Measurements from ENCODE around the gene KCTD5.

The KCTD5 gene

DNA sequence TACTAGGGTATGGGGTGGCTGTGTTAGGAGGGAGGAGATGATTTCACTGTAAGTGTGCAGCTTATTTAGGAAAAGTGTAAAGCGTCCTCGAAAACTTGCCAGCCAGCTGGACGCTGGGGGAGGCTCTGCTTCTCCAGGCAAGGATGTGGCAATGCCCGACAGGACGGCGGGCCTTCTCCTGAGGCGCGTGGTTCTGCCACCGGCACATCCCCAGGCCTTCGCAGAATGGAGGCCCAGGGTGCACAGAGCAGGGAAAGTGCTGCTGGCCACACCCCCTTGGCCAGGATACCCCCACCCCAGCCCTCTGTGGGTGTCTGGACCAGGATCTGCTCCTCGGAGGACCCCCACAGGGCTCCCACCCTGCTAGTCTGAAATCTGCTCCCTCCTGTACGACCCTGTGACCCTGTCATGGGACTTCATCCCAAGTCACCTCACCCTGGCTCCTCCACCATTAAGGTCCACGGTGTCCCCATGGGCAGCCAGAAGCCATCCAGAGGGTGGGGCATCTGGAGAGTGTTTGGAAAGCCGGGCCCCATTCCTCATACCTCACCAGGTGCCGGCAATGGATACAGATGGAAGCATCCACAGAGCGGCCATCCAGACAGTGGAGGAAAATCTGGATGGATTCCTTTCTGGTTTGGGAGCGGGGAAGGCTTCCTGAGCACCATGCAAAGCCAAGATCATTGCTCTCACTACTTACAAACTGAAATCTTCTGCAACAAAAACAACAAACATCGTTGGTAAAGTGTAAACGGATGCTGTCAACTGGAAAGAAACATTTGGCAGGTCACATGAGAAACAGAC, 60.9 kb downstream of the KCTD5 start:
- intact Hi-C loops (cut with DNase I) = no loop called here
- DNase-seq = peak in 5 of 10 donors; percentile 27 to 89 (median 54)

DNA sequence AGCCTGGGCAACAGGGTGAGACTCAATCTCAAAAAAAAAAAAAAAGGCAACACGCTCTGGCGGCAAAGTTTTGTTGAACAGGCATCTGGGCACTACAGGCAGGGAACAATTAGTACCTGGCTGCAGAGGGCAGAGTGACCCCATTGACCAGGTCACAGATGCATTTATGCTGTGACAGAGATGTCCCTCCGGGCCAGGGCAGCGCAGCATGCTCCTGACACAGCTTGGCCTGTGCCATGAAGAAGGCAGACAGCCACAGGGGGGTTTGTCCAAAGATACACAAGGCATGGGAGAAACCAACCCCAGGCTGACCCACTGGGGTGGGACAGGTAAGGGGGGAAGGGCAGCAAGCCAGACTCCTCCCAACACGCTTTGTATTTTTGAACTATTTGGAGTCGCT, 62.4 kb downstream of the KCTD5 start:
- intact Hi-C loops (cut with DNase I) = no loop called here

DNA sequence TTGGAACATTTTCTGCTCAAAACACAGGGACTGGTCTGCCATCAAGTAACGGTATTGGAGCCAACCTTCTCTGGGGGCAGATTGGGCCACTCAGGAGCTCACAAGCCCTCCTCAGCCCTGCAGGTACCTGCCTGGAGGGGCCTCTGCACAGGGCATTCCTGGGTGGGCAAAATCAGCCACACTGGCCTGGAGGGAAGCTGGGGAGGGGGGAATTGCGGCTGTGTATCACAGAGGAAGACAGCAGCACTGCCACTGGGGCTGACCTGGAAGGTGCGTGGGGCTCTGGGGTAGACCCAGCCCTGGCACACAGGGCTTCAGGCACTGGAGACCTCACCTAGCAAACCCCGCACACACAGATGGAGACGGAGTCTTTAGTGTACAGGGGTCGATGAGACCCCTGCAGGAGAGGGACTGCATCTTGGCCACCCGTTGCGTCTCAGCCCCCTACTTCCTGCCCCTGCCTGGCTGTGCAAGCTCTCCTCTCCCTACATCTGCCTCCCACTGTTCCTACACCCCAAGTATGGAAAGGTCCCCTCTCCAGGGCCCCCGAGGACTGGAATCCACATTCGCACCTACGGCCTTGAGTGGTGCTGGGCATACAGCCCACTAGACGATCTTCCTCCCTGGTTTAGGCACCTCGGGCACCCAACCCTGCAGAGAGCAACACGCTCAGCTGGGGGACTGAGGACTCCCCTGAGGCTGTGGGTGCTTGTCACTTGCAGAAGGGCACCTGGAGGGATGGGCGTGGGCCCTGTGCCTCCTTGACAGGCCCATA, 63.0 kb downstream of the KCTD5 start:
- intact Hi-C loops (cut with DNase I) = no loop called here
- DNase-seq = peak in 3 of 10 donors; percentile 52 to 66 (median 62)

More for the DNA sequence above, 62.4 kb downstream of the KCTD5 start:
- peak in 3 of 10 donors; percentile 24 to 51 (median 46) for DNase-seq

DNA sequence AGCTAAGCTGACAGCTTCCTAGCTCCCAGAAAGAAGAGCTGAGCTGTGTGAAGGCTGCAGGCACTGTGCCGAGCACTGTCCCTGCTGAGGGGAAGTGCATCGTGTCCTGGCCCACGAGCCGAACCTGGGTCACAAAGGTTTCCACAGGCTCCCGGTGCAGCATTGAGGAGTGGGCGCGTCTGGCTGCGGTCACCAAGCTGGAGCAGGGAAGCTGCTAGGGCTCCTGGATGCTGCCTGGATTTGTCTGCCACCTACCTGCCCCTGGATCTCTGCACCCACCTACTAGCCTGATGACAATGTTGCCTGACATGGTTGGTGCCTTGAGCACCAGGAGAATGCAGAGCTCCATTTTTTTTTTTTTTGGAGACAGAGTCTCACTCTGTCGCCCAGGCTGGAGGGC, 63.6 kb downstream of the KCTD5 start:
- intact Hi-C loops (cut with DNase I) = no loop called here
- DNase-seq = peak in 2 of 10 donors; percentile 36 to 60

DNA sequence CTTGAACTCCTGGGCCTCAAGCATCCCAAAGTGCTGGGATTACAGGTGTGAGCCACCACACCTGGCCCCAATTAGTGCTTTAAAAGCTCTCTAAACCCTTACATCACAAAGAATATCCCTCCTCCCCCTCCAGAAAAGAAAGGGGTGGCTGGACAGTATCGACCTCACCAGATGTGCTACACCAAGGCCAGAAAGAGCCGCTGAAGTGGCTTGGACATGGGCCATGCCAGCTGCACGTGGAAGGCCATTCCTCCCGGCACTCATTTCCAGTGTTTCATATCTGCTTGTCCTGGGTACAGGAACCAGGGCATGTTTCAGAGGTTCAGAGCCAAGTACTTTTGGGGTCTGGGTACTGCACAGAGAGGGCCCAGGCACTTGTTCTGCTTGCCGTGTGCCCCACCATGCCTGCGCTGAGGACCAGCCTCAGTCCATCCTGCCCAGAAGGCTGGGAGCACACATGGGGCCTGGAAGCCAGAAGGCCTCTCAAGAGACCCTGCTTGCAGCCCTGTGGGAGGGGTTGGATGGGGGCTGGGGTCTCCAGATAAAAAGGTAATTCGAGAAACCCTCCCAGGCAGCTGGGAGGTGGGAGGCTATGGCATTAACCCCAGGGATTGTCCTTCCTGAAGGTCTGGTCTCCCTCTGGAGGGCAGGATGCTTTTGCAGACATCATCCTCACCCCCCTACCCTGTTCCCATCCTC, 66.6 kb downstream of the KCTD5 start:
- intact Hi-C loops (cut with DNase I) = no loop called here
- peak in 3 of 10 donors; percentile 30 to 61 (median 44) for DNase-seq

DNA sequence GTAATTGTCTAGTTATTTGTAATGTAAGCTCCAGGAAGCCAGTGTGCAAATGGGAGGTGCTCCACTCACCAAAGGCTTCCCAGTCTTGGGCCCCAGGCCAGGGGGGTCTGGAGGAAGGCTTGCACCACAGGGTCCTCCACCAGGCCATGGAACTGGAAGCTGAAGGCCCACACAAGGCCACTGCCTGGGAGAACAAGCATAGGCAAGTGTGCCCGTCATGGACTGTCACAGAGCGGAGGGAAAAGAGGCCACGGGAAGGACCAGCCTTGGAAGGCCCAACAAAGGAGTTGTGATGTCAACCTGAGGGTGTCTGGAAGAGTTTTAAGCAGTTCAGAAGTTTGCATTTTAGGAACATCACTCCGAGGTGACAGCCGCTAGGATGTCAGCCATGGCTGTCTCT, 67.2 kb downstream of the KCTD5 start:
- intact Hi-C loops (cut with DNase I) = no loop called here
- DNase-seq = peak in 3 of 10 donors; percentile 8 to 56 (median 27)

DNA sequence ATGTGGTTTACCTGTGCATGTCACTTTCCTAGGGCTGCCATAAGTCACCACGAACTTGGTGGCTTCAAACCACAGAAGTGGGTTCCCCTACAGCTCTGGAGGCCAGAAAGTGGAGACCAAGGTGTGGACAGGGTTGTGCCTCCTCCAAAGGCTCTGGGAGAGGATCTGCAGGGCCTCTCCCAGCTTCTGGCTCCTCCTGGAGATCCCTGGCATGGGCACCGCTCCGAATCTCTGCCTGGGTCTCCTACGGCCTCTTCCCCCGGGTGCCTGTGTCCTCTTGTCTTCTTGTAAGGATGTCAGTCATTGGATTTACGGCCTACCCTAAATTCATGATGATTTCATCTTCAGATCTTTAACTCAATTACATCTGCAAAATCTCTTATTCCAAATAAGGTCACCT, 67.6 kb downstream of the KCTD5 start:
- peak in 2 of 10 donors; percentile 59 to 64 for DNase-seq
- intact Hi-C loops (cut with DNase I) = loop anchor here (5.0 kb wide), 1 partner anchor 58 kb away; no protein-coding TSS in a partner anchor

DNA sequence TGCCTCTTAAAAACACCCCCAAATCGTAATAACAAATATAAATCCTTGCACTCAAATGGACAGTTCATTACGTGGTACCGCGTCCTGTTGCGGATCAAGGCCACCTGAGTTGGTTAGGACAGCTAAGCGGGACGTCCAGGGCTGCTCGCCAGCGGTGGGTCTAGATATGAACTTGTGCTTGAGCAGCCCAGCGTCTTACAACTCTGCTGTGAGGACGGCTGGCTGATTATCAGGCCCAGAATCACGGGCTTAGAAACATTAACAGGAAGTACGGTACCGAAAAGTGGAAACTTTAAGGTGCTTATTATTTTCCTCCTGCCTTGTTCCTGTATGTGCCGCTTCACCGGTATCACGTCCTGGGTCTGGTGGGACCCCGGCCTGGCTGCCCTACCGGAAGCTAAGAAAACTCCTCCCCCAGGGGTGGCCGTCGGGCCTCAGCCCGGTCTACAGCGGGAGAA, 69.3 kb downstream of the KCTD5 start:
- intact Hi-C loops (cut with DNase I) = loop anchor here (1.0 to 5.0 kb wide), 2 partner anchors 26 to 59 kb away; partner anchors contain the start of gene ELOB
- DNase-seq = peak in 2 of 10 donors; percentile 39 to 80

DNA sequence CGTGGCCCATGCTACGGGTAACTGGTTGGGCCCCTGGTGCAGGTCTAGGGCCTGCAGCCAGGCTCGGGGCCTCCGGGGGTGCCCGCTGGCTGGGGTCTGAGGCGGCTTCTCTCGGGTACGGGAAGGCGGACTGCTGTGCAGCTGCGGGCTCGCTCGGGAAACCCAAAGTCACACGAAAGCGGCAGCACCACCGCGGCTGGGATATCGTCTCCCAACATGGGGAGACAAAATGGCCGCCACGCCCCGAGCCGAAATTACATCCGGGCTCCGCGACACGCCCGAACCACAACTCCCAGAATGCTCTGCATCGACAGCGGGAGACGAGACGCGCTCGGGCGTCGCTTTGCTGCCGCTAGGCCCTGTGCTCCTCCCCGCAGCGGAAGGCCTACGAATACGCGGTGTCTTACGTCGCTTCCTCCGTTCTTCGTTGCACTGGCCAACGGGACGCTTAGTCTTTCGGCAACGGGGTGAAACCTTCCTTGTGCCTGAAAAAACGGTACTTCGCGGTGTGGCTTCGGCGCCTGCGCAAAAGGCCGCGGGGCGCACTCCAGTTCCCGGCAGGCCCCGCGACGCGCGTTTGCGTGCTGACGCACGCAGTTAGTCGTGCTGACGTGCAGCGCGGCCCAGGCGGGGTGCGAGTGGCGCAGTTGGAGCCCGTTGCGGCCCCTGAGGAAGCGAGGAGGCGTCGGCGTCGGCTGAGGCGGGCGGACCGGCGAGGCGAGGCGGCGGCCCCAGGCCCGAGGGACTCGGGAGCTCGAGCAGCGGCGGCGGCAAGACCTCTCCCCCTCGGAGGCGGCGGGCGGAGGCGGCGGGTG, 69.9 kb downstream of the KCTD5 start, which contains the start of gene SRRM2:
Gene SRRM2 (plus strand): TSS at position 604 of the 815 bp plus-strand sequence. CDS start 3,727 bp downstream, outside the sequence.
- peak; percentile 84 to 98 (median 92) for DNase-seq
- intact Hi-C loops (cut with DNase I) = loop anchor here (1.0 to 5.0 kb wide), 2 partner anchors 25 to 60 kb away; partner anchors contain the start of gene ELOB

DNA sequence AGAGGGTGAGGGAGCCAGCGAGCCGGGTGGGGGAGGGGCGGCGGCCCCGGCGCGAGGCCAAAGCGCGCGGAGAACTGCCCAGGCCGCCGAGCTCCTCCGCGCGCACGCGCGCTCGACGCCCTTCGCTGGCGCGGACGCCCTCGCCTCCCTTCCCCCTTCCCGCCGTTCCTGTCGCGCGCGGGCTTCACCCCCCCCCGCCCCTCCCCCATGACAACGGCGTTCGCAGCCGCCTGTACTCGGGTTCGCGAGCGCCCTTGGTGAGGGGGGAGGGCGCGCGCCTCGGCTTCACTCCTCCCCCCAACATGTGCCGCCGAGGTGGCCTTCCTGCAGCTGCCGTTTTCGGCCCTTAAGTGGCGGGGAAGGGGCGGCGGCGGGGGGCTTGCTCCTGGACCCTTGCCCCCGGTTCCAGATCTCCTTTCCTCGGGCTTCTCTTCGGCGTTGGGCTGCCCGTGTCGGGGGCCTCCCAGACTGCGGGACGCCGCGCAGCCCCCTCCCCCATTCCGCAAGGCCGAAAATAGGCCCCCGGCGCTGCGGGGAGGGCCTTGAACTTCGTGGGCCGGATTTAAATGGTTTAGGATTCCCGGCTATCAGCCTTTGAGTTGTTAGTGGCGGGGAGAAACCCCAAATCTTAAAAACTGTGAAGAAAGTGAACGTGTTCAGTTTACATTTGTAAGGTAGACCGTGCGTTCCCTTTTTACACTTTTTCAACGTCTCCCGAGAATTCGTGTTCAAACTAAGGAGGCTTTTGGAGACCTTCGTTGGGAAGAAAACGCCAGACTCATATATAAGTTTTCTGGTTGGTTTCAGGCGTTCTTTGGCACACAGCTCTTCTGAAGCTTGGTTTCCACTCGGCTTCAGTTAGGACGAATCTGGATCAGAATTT, 70.8 kb downstream of the KCTD5 start:
- intact Hi-C loops (cut with DNase I) = loop anchor here (1.0 to 5.0 kb wide), 2 partner anchors 24 to 61 kb away; partner anchors contain the start of gene ELOB
- DNase-seq = peak in 9 of 10 donors; percentile 62 to 96 (median 73)

DNA sequence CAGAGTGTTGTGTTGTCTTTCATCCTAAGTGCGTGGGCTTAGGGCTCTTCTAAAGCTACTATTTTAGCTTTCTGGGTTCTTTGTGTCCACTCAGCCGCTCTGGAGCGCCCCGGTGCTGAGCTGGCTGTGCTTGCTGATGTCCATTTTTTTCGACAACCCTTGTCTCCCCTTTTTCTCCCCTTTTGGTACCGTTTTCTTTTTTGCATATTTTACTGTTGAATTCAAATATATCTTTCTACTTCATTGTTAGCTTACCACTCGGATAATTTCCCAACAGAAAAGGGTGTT, 71.4 kb downstream of the KCTD5 start:
- DNase-seq = peak in 3 of 10 donors; percentile 58 to 83 (median 67)
- intact Hi-C loops (cut with DNase I) = loop anchor here (5.0 kb wide), 1 partner anchor 61 kb away; no protein-coding TSS in a partner anchor

DNA sequence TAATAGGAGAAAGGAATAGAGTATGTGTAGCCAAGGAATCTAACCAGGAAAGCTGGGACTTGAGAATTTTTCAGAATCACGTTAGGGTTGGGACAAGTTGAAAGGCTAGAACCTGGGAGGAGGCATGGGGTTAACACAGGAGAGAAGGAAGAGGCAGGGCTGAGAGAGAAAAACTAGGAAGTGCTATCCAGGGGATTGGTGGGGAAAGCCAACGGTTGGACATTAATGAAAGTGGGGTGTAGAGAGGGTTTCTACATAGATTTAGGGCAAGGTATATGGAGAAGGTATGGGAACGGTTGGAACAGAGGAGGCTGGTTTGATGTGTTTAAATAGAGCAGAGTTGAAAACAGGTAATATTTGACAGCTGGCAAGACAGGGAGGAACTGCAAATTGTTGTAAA, 72.8 kb downstream of the KCTD5 start:
- DNase-seq = peak in 1 of 10 donors; percentile 3
- intact Hi-C loops (cut with DNase I) = no loop called here

DNA sequence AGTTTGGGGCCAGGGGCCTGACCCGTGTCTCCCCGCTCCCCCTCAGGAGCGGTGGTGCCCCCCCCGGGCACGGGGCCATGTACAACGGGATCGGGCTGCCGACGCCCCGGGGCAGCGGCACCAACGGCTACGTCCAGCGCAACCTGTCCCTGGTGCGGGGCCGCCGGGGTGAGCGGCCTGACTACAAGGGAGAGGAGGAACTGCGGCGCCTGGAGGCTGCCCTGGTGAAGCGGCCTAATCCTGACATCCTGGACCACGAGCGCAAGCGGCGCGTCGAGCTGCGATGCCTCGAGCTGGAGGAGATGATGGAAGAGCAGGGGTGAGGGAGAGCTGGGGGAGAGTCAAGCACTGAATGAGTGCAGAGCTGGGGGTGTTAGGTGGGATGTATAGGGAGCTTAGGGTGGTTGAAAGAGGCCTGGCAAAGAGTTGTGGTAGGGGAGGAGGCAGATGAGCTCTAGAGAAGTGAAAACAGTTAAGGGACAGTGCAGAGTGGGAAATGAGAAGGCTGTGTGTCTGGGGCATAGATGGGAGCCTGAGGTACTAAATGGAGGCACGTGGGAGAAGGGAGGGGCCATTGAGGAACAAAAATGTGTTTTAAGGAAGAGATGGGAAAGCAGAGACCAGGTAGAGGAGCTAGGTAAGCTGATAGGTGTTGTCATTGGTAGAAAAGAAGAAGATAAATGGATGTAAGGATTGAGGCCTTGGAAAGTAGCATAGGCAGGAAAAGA, 74.1 kb downstream of the KCTD5 start:
- peak in 3 of 10 donors; percentile 65 to 74 (median 72) for DNase-seq
- intact Hi-C loops (cut with DNase I) = no loop called here

DNA sequence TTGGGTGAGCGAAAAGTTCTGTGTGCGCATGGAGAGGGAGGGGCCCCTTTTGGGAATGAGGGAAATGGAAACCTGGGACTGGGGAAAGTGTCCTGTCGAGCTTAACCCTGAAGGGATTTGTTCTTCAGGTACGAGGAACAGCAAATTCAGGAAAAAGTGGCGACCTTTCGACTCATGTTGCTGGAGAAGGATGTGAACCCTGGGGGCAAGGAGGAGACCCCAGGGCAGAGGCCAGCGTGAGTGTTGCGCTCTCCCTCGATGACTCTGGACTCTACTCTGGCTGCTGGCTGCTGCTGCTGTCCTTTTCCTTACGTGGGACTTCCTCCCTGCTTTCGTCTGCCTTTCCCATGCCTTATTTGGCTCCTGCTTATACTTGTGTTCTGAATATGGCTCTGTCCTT, 75.0 kb downstream of the KCTD5 start:
- intact Hi-C loops (cut with DNase I) = no loop called here
- DNase-seq = peak in 2 of 10 donors; percentile 2 to 46
